ENCODE data around the gene CHD5. TPM values are rescaled to one million over a fixed set of nuclear protein-coding genes. Genes with fewer than 3 reads are reported as not detected.
"Not testable (repeated sequence)": the region's sequence is repeated elsewhere in the genome, so short reads cannot be mapped to it uniquely, and the experiment has no call there.

The CHD5 gene
- total RNA-seq, 1 experiment from 2014 or later = 2.4 TPM

- H3K36me3 Mint-ChIP-seq; POLR2A ChIA-PET; H3K4me1 Mint-ChIP-seq; H3K27me3 Mint-ChIP-seq (ENCODE audit: low read depth); ATAC-seq; H3K9me3 Mint-ChIP-seq; H3K4me3 Mint-ChIP-seq; DNase-seq (ENCODE audit: low spot score): not testable (repeated sequence)
- peak overlapping the region; percentile 13; the same call in 1 of the 2 replicates for H3K27ac Mint-ChIP-seq
- CTCF ChIA-PET = interaction anchor here (1.5 to 1.7 kb wide), 2 partner anchors 11 to 122 kb away, joined by 4 read pairs; no protein-coding TSS in a partner anchor
These were observed 116.5 kb downstream of the CHD5 start for GRCh38 chr1:6063532-6064053.

- ATAC-seq (no peak), DNase-seq (ENCODE audit: low spot score) (no peak)
- no peak for TF ChIP-seq ZNF281 (CRISPR knock-in tag; IDR thresholded peaks at IDR 0.05)
- no peak for TF ChIP-seq EMX1 (CRISPR knock-in tag; IDR thresholded peaks at IDR 0.05)
- no peak for TF ChIP-seq USF2 (CRISPR knock-in tag; IDR thresholded peaks at IDR 0.05)
- TF ChIP-seq SMAD3 (CRISPR knock-in tag; IDR thresholded peaks at IDR 0.05; ENCODE audit: borderline replicate concordance) = no peak
- TF ChIP-seq TP53 (CRISPR knock-in tag; IDR thresholded peaks at IDR 0.05) = no peak
- TF ChIP-seq MYBL2 (CRISPR knock-in tag; IDR thresholded peaks at IDR 0.05) = no peak
- no peak for TF ChIP-seq ZBTB43 (CRISPR knock-in tag; IDR thresholded peaks at IDR 0.05)
- no peak for TF ChIP-seq E2F1 (CRISPR knock-in tag; IDR thresholded peaks at IDR 0.05)
- TF ChIP-seq HMGA2 (CRISPR knock-in tag; IDR thresholded peaks at IDR 0.05) = no peak
- no peak for TF ChIP-seq NFE2L1 (CRISPR knock-in tag; IDR thresholded peaks at IDR 0.05)
- no peak for TF ChIP-seq ZNF138 (CRISPR knock-in tag; conservative IDR thresholded peaks at IDR 0.05)
- TF ChIP-seq NR2C2 (CRISPR knock-in tag; IDR thresholded peaks at IDR 0.05) = no peak
- TF ChIP-seq GTF2I (CRISPR knock-in tag; conservative IDR thresholded peaks at IDR 0.05) = no peak
- TF ChIP-seq ZNF532 (CRISPR knock-in tag; IDR thresholded peaks at IDR 0.05; ENCODE audit: borderline replicate concordance) = no peak
- no peak overlapping the region for H3K4me3 Mint-ChIP-seq
- no peaks in the 10 kb centered on the region for H3K9me3 Mint-ChIP-seq
- H3K4me1 Mint-ChIP-seq = no peaks in the 10 kb centered on the region
- ChIA-PET POLR2A (no interaction called here), CTCF (interaction anchor here (0.6 to 1.7 kb wide), 4 partner anchors 10 to 709 kb away, joined by 3 to 4 read pairs (median 4); no protein-coding TSS in a partner anchor)
- H3K27me3 Mint-ChIP-seq (ENCODE audit: low read depth) = no peaks in the 10 kb centered on the region
- H3K36me3 Mint-ChIP-seq = no peaks in the 10 kb centered on the region
- no peak overlapping the region for H3K27ac Mint-ChIP-seq
These were observed 117.5 kb downstream of the CHD5 start for GRCh38 chr1:6062670-6063069.
